Stomach (tissue), 9 donors: ENCODE data around the gene FRYL. TPM values are rescaled to one million over a fixed set of nuclear protein-coding genes. Genes with fewer than 3 reads are reported as not detected.
A peak's percentile ranks its signal among the peaks of the same experiment; 100 is the strongest.

Experiments
- DNase-seq, 2 donors: peaks; one replicate each; pipeline versions ENCODE4 v3.0.0 to v3.0.0-alpha.2; 2013 to 2019
- H3K27ac ChIP-seq, 5 donors: fragments of 200-600 bp in 4 of 5; sonication (generic) in 4 of 5; one replicate each; pipeline ENCODE4 v1.5.1; 2013 to 2019; ENCODE audit warnings: mild to moderate bottlenecking in 1 of 5, moderate library complexity in 1 of 5
- H3K27me3 ChIP-seq, 3 donors: fragments of 200-600 bp; sonication (generic); one replicate each; pipeline ENCODE4 v1.5.1; 2017 to 2019; ENCODE audit warnings: mixed run types in 1 of 3
- H3K36me3 ChIP-seq, 4 donors: fragments of 200-600 bp; sonication (generic); 1 replicate in 3 of 4; 2 replicates in 1 of 4; pipeline ENCODE4 v1.5.1; 2016 to 2019
- H3K4me1 ChIP-seq, 4 donors: fragments of 200-600 bp; sonication (generic); one replicate each; pipeline ENCODE4 v1.5.1; 2016 to 2019
- H3K4me3 ChIP-seq, 4 donors: fragments of 200-600 bp; sonication (generic) in 3 of 4; one replicate each; pipeline ENCODE4 v1.5.1; 2016 to 2019; ENCODE audit warnings: mild to moderate bottlenecking in 1 of 4
- H3K9me3 ChIP-seq, 4 donors: fragments of 200-600 bp; sonication (generic); one replicate each; pipeline ENCODE4 v1.5.1; 2016 to 2019
- EP300 ChIP-seq: sonication (generic); formaldehyde crosslinking; IDR thresholded peaks from one replicate; pipeline ENCODE4 v1.6.1; 2017; ENCODE audit warnings: antibody characterized with exemption
- POLR2A ChIP-seq, 4 donors: fragments of 450-650 bp; IDR thresholded peaks; one replicate each; pipeline ENCODE4 v1.6.1; 2016; ENCODE audit warnings: antibody characterized with exemption in 4 of 4, control low read depth in 2 of 4, mild to moderate bottlenecking in 1 of 4, moderate library complexity in 1 of 4
- POLR2AphosphoS5 ChIP-seq, 3 donors: sonication (generic); formaldehyde crosslinking; IDR thresholded peaks; one replicate each; pipeline ENCODE4 v1.6.1; 2016; ENCODE audit warnings: antibody characterized with exemption in 3 of 3
- WGBS, 5 donors: extraction: QIAGEN DNeasy Blood & Tissue Kit in 3 of 5; methylation state at CpG; one replicate each; pipeline versions ENCODE4 v1.1.5 to v1.1.7; 2013 to 2018; 5-methylcytosine and 5-hydroxymethylcytosine counted together
- intact Hi-C: fragments of 100-400 bp; cut with DNase I; formaldehyde crosslinking; loops from one replicate; pipeline ENCODE4 v1.15.1; 2023; ENCODE audit warnings: low total_unique reads
- polyA plus RNA-seq, 3 donors: library from polyadenylated mRNA; stranded (reverse); fragments of 200-250 nt; gene quantifications; one replicate each; pipeline ENCODE4 v1.2.3, GENCODE V29; 2013
- total RNA-seq, 5 donors: library from RNA; depleted of rRNA; stranded (reverse); fragments of >200 nt; gene quantifications; one replicate each; pipeline versions ENCODE4 v1.1.0 to v1.2.3, GENCODE V29; 2014 to 2016
- TF ChIP-seq, protein P1 (sequence below), 7 experiments: fragments of 450-650 bp in 4 of 7; fragments of 200-600 bp in 3 of 7; sonication (generic) in 3 of 7; IDR thresholded peaks; one replicate each; pipeline ENCODE4 v1.5.1; 2016 to 2019; ENCODE audit warnings: antibody characterized with exemption in 7 of 7, control low read depth in 2 of 7, mild to moderate bottlenecking in 1 of 7
- donor health status: healthy with polysubstance abuse.
- donor health status: Bipolar disorder and iron deficiency.
- donor health status: healthy.

Gene FRYL
- total and polyA plus RNA-seq, 8 donors, result 6.4 to 697 (median 67.0) TPM

DNA sequence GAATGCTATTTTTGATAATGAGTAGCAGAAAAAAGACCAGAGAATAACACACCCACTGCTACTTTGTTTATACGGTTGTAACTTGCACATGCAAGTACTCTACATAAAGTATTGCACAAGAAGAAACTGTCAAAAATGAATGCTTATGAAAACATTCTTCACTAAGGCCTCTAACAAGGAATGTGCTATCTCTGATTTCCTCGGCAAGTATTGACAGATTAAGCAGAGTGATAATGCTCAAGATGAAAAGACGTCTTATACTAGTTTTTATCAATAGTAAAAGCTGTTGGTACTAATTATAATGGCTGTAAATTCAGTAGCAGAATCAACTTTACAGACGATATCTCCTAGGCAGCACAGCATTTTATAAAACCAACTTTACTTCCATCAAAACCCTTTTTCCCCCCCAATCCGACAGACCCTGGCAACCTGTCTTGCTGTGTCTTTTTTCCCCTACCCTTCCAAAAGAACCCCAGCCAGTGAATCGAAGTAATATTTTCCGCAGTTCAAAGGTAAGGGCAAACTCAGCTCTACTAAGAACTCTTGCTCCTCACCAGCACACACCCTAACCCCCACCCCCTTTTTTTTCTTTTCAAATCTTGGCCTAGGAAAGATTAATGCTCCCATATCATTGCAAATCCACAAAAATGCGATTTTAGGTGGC is 1.5 kb downstream of the FRYL start:
- Histone ChIP-seq H3K27ac (peak overlapping the region; percentile 97 to 99 (median 97)), H3K4me3 (peak overlapping the region; percentile 91 to 97 (median 95)), H3K27me3 (no peaks in the 10 kb centered on the region), H3K4me1 (peaks cover 19 to 61% (median 41%) of the 10 kb centered on the region in 4 donors), H3K36me3 (no peaks in the 10 kb centered on the region), H3K9me3 (no peaks in the 10 kb centered on the region)
- DNase-seq, result peak in 1 of 2 donors; percentile 35
- no peak for TF ChIP-seq EP300
- 0 to 2% (median 1%) methylated on average over 8 of the region's 8 CpGs for WGBS, 5 donors
- intact Hi-C loops, result no loop called here

DNA sequence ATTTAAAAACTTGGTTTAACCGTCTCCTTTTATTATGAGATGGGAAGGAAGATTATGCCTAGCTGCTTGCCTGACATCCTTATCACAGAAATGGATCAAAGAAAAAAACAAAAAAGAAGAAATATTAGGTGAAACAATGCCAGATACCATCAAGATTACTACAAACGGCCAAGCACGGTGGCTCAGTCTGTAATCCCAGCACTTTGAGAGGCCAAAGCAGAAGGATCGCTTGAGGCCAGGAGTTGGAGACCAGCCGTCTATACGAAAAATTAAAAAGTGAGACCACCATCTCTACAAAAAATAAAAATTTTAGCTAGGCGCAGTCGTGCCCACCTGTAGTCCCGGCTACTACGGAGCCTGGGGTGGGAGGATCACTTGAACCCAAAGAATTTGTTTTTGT is 2.3 kb downstream of the FRYL start:
- no peaks in the 10 kb centered on the region for H3K9me3 ChIP-seq
- peak overlapping the region; percentile 91 to 97 (median 95) for H3K4me3 ChIP-seq
- no peak for DNase-seq
- H3K36me3 ChIP-seq, result no peaks in the 10 kb centered on the region
- 44 to 54% (median 45%) methylated on average over 10 of the region's 10 CpGs for WGBS, 5 donors
- H3K4me1 ChIP-seq, result peaks cover 28 to 69% (median 45%) of the 10 kb centered on the region in 4 donors
- H3K27me3 ChIP-seq, result no peaks in the 10 kb centered on the region
- no peak for TF ChIP-seq POLR2AphosphoS5 (IDR thresholded peaks at IDR 0.05)
- no peak for TF ChIP-seq EP300
- TF ChIP-seq POLR2A (IDR thresholded peaks at IDR 0.05), result no peak
- TF ChIP-seq, protein P1, sequence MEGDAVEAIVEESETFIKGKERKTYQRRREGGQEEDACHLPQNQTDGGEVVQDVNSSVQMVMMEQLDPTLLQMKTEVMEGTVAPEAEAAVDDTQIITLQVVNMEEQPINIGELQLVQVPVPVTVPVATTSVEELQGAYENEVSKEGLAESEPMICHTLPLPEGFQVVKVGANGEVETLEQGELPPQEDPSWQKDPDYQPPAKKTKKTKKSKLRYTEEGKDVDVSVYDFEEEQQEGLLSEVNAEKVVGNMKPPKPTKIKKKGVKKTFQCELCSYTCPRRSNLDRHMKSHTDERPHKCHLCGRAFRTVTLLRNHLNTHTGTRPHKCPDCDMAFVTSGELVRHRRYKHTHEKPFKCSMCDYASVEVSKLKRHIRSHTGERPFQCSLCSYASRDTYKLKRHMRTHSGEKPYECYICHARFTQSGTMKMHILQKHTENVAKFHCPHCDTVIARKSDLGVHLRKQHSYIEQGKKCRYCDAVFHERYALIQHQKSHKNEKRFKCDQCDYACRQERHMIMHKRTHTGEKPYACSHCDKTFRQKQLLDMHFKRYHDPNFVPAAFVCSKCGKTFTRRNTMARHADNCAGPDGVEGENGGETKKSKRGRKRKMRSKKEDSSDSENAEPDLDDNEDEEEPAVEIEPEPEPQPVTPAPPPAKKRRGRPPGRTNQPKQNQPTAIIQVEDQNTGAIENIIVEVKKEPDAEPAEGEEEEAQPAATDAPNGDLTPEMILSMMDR (IDR thresholded peaks at IDR 0.05), result no peak
- H3K27ac ChIP-seq, result peak overlapping the region in 3 of 5 donors; percentile 97 to 99 (median 98)
- intact Hi-C loops, result no loop called here

DNA sequence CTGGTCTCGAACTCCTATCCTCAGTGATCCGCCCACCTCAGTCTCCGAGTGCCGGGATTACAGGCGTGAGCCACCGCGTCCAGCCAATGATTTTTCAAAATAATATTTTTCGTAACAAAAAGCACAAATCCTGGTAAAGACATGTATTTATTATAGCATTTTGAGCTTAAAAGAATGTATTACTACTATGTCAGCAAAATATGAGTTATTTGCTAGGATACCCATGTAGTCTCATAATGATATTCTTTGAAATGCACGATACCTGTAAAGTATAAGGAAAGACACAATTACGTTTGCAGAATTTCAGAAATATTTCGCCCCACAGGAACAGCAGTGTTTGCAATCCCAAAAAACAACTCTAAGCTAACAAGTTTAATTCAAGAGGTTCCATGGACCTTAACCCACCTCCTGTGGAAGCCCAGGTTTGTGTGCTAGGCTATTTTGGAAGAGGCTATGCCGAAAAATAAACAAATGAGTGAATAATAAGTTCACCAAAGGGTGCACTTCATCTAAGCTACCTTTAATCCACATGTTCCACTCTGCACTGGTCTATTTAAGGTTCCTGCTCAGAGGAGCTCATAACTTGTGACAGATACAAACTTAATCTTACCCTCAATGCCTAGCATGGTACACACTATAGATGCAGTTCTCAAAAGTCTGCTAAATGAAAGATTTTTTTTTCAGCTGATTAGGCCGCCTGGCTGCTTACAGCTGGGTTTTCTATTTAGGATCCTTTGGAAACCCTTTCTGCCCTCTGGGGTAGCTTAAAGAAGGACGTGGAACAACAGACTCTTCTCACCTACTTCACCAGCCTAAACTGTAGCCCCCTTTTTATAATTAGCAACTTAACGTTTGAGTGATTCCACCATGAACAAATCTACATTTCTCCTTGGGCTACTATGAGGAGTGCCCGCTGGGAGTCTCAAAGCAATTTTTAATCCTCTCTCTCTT is 5.0 kb downstream of the FRYL start:
- WGBS, 5 donors, result 81 to 84% (median 82%) methylated on average over 16 of the region's 16 CpGs
- intact Hi-C loops, result no loop called here
- Histone ChIP-seq H3K36me3 (no peaks in the 10 kb centered on the region), H3K4me3 (no peak overlapping the region), H3K4me1 (peaks cover 24 to 85% (median 53%) of the 10 kb centered on the region in 4 donors), H3K27ac (no peak overlapping the region), H3K9me3 (no peaks in the 10 kb centered on the region), H3K27me3 (no peaks in the 10 kb centered on the region)
- DNase-seq, result no peak
- TF ChIP-seq EP300 (no peak), POLR2AphosphoS5 (IDR thresholded peaks at IDR 0.05) (no peak), POLR2A (IDR thresholded peaks at IDR 0.05) (no peak)
- TF ChIP-seq, protein P1 (IDR thresholded peaks at IDR 0.05), result no peak

DNA sequence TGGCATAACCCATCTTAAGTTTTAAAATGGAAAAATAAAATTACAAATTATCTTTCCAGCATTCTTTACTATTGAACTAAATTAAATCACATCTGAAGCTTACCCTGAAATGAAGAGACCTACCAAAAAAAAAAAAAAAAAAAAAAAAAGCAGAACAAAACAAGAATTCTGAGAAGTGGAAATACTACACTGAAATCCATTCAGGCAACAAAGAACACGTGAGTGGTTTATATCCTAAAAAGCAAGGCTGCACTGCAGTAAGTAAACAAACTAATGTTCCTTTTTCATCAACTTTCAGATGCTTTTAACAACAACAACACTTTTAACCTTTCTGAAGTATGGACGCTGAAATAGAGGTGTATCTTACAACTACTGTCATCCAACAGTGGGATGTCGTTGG is 7.5 kb downstream of the FRYL start:
- Histone ChIP-seq H3K4me3 (no peak overlapping the region), H3K27ac (peak overlapping the region in 2 of 5 donors; percentile 72 to 75), H3K27me3 (no peaks in the 10 kb centered on the region), H3K4me1 (peaks cover 14 to 91% (median 49%) of the 10 kb centered on the region in 4 donors), H3K36me3 (no peaks in the 10 kb centered on the region), H3K9me3 (no peaks in the 10 kb centered on the region)
- intact Hi-C loops, result no loop called here
- 50 to 71% (median 60%) methylated on average over 3 of the region's 3 CpGs for WGBS, 5 donors
- TF ChIP-seq POLR2A (IDR thresholded peaks at IDR 0.05) (no peak), POLR2AphosphoS5 (IDR thresholded peaks at IDR 0.05) (no peak), EP300 (no peak)
- TF ChIP-seq, protein P1 (IDR thresholded peaks at IDR 0.05), result no peak
- DNase-seq, result no peak
